Measurements from ENCODE around the gene ISOC2. TPM values are rescaled to one million over a fixed set of nuclear protein-coding genes. Genes with fewer than 3 reads are reported as not detected.

ISOC2 gene
- polyA plus RNA-seq, 2 of the 4 experiments (the other 2 are of a cell fraction): 45.3 to 57.8 TPM

DNA sequence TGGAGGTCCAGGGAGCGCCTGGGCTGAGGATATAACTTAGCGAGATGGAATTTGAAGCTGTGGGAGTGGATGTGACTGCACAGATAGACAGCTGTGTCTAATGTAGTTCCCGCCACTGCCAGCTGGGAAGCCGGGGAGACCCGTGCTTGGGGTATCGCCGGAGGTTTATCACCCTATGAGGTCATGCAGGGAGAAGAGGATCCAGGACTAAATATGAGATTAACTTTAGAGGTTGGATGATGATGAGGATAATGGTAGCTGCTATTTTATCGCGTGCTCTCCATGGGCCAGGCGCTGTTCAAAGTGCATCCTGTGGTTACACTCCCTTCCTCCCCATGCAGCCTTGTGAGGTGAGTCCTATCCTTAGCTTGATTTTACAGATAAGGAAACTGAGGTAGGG is 46.7 kb upstream of the ISOC2 start:
- no peak overlapping the region for H3K4me3 ChIP-seq
- no peak for TF ChIP-seq POLR2A (IDR thresholded peaks at IDR 0.05; ENCODE audit: low read length)
- TF ChIP-seq EHF (CRISPR knock-in tag; IDR thresholded peaks at IDR 0.05): no peak
- TF ChIP-seq MAFK (IDR thresholded peaks at IDR 0.05; ENCODE audit: partially characterized antibody): no peak
- TF ChIP-seq ESRRA (IDR thresholded peaks at IDR 0.05; ENCODE audit: borderline replicate concordance, low read length): no peak
- TF ChIP-seq RFX5 (IDR thresholded peaks at IDR 0.05): no peak
- TF ChIP-seq NR3C1 (IDR thresholded peaks at IDR 0.05): no peak
- no peak for TF ChIP-seq NPAS2 (CRISPR knock-in tag; IDR thresholded peaks at IDR 0.05; ENCODE audit: borderline replicate concordance)
- TF ChIP-seq HOXA7 (CRISPR knock-in tag; IDR thresholded peaks at IDR 0.05): no peak
- no peak for TF ChIP-seq CBX8 (IDR thresholded peaks at IDR 0.05)
- no peak for TF ChIP-seq JUNB (IDR thresholded peaks at IDR 0.05)
- no peak for TF ChIP-seq FOXS1 (CRISPR knock-in tag; IDR thresholded peaks at IDR 0.05)
- TF ChIP-seq CBX2 (IDR thresholded peaks at IDR 0.05; ENCODE audit: borderline replicate concordance, low read depth): no peak
- TF ChIP-seq USF2 (IDR thresholded peaks at IDR 0.05): no peak
- TF ChIP-seq MAZ (IDR thresholded peaks at IDR 0.05; ENCODE audit: borderline replicate concordance, low read depth, low read length): no peak
- no peak for TF ChIP-seq KDM1A (IDR thresholded peaks at IDR 0.05; ENCODE audit: low read depth)
- TF ChIP-seq POLR2AphosphoS2 (conservative IDR thresholded peaks at IDR 0.05; ENCODE audit: low read length): no peak
- no peak for TF ChIP-seq E2F6 (IDR thresholded peaks at IDR 0.05; ENCODE audit: borderline replicate concordance, low read depth)
- TF ChIP-seq, protein P1, sequence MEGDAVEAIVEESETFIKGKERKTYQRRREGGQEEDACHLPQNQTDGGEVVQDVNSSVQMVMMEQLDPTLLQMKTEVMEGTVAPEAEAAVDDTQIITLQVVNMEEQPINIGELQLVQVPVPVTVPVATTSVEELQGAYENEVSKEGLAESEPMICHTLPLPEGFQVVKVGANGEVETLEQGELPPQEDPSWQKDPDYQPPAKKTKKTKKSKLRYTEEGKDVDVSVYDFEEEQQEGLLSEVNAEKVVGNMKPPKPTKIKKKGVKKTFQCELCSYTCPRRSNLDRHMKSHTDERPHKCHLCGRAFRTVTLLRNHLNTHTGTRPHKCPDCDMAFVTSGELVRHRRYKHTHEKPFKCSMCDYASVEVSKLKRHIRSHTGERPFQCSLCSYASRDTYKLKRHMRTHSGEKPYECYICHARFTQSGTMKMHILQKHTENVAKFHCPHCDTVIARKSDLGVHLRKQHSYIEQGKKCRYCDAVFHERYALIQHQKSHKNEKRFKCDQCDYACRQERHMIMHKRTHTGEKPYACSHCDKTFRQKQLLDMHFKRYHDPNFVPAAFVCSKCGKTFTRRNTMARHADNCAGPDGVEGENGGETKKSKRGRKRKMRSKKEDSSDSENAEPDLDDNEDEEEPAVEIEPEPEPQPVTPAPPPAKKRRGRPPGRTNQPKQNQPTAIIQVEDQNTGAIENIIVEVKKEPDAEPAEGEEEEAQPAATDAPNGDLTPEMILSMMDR (IDR thresholded peaks at IDR 0.05): no peak
- no peak for ATAC-seq
- WGBS (ENCODE audit: missing lambda C conversion rate): 69% methylated on average over 10 of the region's 10 CpGs
- H3K4me1 ChIP-seq: no peaks in the 10 kb centered on the region
- H3K27ac ChIP-seq: no peak overlapping the region
- ChIA-PET POLR2A (interaction anchor here (1.3 to 1.6 kb wide), 2 partner anchors 32 to 116 kb away, joined by 4 to 5 read pairs; partner anchors contain the start of genes ZNF628 and ZNF784), CTCF (interaction anchor here (0.7 to 15.3 kb wide), 12 partner anchors 8 to 830 kb away, joined by 3 to 363 read pairs (median 5); partner anchors contain the start of genes FIZ1, ZNF524, ZNF784 and ZNF865)
- H3K4me2 ChIP-seq: no peak overlapping the region
- FAIRE-seq: no peak
- no peak for DNase-seq (ENCODE audit: low read depth in 1 of 2, low spot score in 1 of 2)
- H3K9me3 ChIP-seq: peaks cover 9% of the 10 kb centered on the region; the same call in 1 of the 3 replicates

DNA sequence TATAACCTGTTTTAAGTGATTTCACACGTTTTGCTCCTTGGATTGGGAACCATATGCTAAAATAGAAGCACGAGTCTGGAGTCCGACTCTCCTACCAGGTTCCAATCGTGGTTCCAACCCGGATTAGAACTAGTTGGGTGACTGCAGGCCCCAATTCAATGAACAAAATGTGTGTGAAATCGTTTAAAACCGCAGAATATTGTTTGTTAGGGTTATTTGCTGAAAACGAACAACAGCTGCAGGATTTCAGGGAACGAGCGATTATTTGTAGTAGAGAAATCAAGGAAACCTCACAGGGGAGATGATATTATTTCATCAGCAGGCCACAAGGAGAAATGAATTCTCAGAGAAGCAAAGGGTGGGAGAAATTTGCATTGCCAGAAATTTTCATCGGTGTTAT is 43.5 kb upstream of the ISOC2 start:
- ATAC-seq (no peak), DNase-seq (ENCODE audit: low read depth in 1 of 2, low spot score in 1 of 2) (no peak), FAIRE-seq (no peak)
- H3K4me2 ChIP-seq: no peak overlapping the region
- no peak overlapping the region for H3K4me3 ChIP-seq
- WGBS (ENCODE audit: missing lambda C conversion rate): 63% methylated on average over 11 of the region's 11 CpGs
- H3K27ac ChIP-seq: no peak overlapping the region
- H3K9me3 ChIP-seq: peaks cover 9% of the 10 kb centered on the region; the same call in 1 of the 3 replicates
- CTCF ChIA-PET: interaction anchor here (0.7 to 15.3 kb wide), 36 partner anchors 10 to 624 kb away, joined by 3 to 363 read pairs (median 8); partner anchors contain the start of genes FIZ1, ISOC2, NAT14 and SSC5D
- POLR2A ChIA-PET: interaction anchor here (0.6 to 2.2 kb wide), 3 partner anchors 94 to 150 kb away, joined by 3 to 7 read pairs (median 7); partner anchors contain the start of genes FIZ1 and ZNF784
- TF ChIP-seq FOSB (CRISPR knock-in tag; IDR thresholded peaks at IDR 0.05): no peak
- TF ChIP-seq EHMT2 (IDR thresholded peaks at IDR 0.05; ENCODE audit: low read depth): no peak
- TF ChIP-seq KDM5A (IDR thresholded peaks at IDR 0.05): no peak
- TF ChIP-seq NFE2L2 (conservative IDR thresholded peaks at IDR 0.05; ENCODE audit: low read length): no peak
- no peak for TF ChIP-seq TFCP2L1 (CRISPR knock-in tag; IDR thresholded peaks at IDR 0.05)
- no peak for TF ChIP-seq SREBF2 (IDR thresholded peaks at IDR 0.05)
- no peak for TF ChIP-seq BHLHE40 (IDR thresholded peaks at IDR 0.05; ENCODE audit: low read depth, low read length)
- no peak for TF ChIP-seq RCOR1 (IDR thresholded peaks at IDR 0.05; ENCODE audit: low read depth, low read length)
- TF ChIP-seq ZC3H11A (IDR thresholded peaks at IDR 0.05): no peak
- TF ChIP-seq, protein P1 (IDR thresholded peaks at IDR 0.05): no peak
- TF ChIP-seq SMC3 (IDR thresholded peaks at IDR 0.05): no peak
- no peak for TF ChIP-seq CEBPB (IDR thresholded peaks at IDR 0.05)
- no peak for TF ChIP-seq CBX8 (IDR thresholded peaks at IDR 0.05)
- TF ChIP-seq NPAS2 (CRISPR knock-in tag; IDR thresholded peaks at IDR 0.05; ENCODE audit: borderline replicate concordance): no peak
- no peak for TF ChIP-seq ZNF302 (CRISPR knock-in tag; IDR thresholded peaks at IDR 0.05)
- no peak for TF ChIP-seq POLR2AphosphoS2 (conservative IDR thresholded peaks at IDR 0.05; ENCODE audit: low read length)
- TF ChIP-seq CHD2 (IDR thresholded peaks at IDR 0.05; ENCODE audit: low read length, partially characterized antibody): no peak
- TF ChIP-seq E2F6 (IDR thresholded peaks at IDR 0.05; ENCODE audit: borderline replicate concordance, low read depth): no peak
- TF ChIP-seq HDAC2 (IDR thresholded peaks at IDR 0.05): no peak
- H3K4me1 ChIP-seq: no peaks in the 10 kb centered on the region

All from A549 (cell line).